Measurements from ENCODE around the gene BNIP5.

BNIP5 gene

GRCh38 chr6:36290668-36291620, 45.7 kb downstream of the BNIP5 start:
- DNase-seq = no peak

DNA sequence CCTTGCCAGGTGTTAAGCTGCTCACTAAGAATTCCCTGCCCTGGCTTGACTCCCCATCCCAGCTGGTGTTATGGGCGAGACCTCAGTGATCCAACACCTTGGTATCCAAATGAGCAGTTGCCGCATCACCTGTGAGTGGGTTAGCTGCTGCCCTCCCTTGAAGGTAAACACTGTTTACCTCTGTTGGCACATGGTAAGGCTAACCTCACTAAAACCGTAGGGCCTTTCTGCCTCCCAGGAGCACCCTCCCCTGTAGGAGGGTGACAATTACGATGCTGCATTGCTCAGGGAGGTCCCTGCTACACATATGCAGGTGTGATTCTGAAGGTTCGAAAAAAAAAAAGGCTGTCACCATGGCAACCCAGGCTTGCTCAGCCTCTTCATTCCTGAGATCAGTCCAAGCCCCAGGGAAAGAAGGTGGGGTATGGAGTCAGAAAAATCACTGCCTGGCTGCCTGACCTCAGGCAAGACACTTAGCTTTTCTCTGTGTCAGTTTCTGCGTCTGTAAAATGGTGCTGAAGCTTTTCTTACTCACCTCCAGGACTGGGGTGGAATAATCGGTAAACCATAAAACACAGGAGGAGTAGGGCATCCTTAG, 47.3 kb downstream of the BNIP5 start:
- DNase-seq = no peak

DNA sequence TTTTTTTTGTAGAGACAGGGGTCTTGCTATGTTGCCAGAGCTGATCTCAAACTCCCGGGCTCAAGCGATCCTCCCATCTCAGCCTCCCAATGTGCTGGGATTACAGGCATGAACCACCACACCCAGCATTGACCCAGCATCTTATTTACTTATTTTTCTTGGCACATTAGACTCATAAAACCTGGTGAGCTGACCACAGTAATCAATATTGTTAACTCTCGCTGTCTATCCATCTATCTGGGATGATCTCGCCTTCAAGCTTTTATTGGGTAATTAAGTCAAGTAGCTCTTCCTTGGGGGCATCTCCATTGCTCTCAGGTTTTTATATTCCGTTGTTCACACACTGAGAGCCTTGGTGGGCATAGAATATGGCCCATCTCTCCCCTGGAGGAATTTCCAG, 49.8 kb downstream of the BNIP5 start:
- no peak for DNase-seq

DNA sequence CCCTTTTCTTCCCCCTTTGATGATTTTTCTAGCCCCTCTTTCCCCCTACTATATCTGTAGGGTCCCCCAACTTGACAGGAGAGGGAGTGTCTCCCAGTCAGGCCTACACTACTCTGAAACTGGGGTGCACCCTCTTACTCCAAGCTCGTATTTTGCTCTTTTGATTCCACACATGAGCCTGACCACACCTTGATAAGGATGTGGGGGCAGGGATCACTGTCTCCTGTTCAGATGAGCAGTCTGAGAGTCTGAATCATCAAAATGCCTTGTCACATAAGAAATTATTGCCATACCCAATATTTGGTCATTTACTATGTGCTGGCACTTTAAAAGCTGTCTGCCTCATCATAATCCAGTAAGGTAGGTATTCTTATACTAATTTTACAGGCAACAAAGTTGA, 50.9 kb downstream of the BNIP5 start:
- DNase-seq = no peak

DNA sequence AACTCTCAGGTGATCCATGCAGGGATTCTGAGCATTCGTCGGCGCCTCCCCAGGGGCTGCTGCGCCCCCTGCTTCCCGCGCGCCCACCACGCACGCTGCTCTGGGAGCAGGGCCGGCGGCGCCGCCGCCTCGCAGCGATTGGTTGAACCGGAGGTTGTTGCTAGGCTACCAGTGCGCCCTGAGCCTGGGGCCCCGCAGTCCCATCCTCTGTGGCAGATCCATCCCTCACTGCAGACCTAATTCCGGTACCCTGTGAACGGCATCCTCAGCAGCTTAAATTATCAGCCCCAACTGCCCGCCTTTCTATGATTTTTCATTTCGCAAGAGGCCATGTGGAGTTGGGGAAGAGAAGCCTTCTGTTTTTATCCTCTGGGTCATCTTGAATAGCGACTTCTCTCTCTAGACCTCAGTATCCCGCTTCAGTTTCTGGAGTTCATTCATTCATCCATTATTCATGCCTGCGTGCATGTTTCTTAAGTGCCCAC, 51.5 kb downstream of the BNIP5 start:
- no peak for DNase-seq

DNA sequence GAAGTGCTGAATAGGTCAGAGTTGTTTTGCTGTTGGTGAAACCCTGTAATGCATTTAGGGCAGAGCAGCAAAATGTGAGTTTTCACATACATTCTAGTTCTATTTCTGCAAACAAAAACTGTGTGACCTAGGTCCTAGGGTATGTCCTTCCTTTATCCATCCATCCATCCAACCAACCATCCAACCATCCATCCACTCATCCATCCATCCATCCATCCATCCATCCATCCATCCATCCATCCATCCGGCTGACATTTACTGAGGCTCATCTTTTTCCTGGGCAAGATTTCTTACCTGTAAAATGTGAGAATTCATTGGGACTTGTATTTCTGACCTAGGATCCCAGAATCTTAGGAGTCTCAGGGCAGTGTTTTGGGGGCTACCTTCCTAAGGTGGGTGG, 52.3 kb downstream of the BNIP5 start:
- DNase-seq = no peak

GRCh38 chr6:36283608-36284007, 53.1 kb downstream of the BNIP5 start:
- DNase-seq = no peak

- DNase-seq = no peak
These were observed 55.7 kb downstream of the BNIP5 start for GRCh38 chr6:36280983-36281382.

DNA sequence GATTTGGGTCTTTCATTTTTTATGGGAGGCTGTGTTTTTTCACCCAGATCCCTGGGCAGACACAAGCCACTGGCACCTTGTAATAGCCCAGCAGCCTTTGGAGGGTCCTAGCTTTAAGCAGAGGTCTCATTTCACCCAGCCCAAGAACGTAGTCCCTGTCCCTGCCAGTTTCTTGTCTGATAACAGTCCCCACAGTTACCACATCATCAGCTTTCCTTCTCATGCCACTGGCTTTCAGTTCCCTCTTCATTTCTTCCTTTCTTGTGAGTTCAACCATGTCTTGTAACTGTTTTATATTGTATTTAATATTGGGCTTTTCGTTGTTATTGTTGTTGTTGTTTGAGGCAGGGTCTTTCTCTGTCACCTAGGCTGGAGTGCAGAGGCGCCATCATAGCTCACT, 56.2 kb downstream of the BNIP5 start:
- no peak for DNase-seq

DNA sequence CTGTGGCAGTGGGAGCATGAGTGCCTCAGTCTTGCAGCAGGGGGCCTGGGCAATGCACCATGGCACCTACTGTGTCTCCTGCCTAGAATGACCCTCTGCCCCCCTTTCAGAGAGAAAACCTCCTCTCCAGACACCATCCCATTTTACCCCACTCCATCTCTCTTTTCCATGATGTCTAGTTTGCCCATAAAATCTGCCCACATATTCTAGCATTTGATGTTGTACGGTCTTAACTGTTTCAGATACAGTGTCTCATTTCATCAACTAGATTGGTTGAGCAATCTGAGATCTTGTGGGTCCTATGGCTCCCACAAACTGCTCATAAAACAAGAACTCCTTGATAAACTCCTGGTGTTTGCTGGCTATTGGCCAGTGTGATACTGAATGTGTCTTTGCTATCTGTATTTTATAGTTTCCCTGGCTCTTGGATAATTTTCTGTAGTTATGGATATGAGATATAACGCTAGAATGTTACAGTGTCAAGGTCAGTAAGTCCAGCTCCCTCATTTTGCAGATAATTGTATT, 58.7 kb downstream of the BNIP5 start:
- DNase-seq = no peak

- DNase-seq = no peak
These were observed 59.8 kb downstream of the BNIP5 start for GRCh38 chr6:36276581-36277536.

DNA sequence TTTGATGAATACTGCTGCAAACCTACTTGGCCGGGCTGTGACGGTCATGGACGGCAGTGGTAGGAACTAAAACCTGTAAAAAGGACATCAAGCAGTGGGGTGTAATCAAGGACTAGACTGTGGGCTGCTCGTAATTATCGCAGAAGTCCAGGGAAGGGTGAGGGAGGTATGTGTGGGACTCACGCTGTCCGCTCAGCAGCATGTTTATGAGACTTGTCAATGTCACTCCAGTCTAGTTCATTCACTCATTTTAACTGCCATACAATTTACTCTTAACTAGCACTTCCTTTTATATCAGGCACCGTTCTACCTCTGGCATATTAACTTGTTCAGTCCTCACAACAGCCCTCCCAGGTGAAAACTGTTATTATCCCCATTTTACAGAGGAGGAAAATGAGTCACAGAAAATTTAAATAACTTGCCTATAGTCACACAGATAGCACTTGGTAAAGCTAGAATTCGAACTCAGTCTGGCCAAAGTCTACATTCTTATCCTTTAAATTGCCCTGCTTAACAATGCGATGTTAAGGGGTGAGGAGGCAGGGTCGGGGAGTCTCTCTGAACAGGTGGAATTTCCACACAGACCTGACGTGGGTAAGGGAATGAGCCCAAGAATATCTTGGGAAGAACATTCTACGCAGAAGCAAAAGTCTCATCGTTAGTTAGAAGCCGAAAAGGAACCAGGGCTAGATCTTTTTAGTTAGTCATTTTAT, 62.7 kb downstream of the BNIP5 start:
- no peak for DNase-seq

- no peak for DNase-seq
These were observed 63.6 kb downstream of the BNIP5 start for GRCh38 chr6:36273067-36273466.

DNA sequence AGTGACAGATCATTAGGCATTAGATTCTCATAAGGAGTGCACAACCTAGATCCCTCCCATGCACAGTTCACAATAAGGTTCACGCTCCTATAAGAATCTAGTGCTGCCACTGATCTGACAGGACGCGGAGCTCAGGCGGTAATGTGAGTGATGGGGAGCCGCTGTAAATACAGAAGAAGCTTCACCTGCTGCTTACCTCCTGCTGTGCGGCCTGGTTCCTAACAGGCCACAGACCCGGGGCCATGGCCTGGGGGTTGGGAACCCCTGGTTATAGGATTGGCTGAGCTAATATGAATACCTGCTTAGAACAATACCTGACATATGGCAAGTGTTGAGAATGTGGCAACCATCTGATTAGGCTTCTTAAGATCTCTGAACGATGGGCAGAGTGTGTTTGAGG, 64.5 kb downstream of the BNIP5 start:
- DNase-seq = no peak

DNA sequence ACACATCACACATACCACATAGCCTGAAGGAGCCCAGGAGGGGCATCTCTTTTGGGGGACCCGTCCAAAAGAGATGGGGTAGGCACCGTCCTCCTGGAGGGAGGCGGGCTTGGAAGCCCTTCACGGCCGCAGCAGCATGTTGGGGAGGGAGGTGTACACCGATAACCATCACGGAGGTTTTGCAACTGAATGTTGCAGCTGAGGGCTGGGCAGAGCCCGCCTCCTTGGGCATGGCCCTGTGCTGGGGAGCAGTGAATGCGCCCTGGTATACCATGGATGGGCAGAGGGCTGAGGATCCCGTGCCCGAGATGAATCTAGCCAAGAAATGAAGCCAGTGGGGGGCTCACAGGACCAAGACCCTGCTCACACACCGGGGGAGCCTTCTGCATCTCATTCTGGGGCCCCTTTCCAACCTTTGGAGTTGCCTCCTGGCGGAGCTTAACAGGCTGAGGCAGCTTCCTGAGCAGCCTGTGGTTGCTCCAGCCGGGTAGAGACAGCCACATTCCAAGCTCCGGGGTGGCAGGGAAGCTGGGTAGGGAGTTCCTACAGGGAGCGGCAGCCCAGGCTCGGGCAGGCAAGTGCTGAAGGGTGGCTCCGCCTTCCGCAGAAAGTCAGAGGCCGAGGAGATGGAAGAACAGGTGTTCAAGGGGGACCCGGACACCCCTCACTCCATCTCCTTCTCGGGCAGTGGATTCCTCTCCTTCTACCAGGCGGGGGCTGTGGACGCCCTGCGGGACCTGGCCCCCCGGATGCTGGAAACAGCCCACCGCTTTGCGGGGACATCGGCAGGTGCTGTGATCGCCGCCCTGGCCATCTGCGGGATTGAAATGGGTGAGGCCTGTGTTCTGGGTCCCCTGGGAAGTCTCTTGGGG, 66.6 kb downstream of the BNIP5 start, which contains the start of gene PNPLA1:
Gene PNPLA1 (plus strand): TSS at position 227 of the 872 bp plus-strand sequence. CDS start 400 bp downstream, at position 627.
- DNase-seq = no peak

GRCh38 chr6:36268478-36269275, 68.0 kb downstream of the BNIP5 start:
- DNase-seq = no peak

DNA sequence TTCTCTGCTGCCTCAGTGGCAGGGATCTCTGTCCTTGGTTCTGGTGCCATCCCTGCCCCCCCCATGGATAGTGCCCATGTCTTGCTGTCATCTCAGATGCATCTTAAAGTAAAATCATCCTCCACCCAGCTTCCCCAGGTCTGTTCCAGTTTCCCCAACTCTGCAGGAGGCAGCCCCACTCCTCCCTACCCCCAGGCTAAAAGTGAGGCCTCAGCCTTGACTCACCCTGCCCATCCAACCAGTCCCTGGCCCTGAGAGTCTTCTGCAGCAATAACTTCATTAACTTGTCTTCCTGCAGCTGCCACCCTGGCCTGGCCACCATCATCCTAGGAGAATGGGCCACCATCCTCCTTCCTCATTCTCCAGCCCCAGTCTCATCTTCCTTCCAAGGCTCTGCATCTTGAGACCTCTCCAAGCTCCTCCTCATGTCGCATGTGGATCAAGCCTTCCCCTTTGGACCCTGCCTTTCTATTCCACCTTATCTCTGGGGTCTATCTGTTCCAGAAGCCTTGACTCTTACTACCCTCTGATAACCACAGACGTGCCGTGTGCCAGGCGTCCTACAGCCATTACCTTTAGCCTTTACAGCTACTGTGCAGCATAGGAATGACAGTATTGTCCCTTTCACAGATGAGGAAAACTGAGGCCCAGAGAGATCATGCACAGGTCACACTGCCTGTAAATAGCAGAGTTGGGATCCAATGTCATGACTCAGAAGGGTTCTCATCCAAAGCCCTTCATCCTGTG, 68.8 kb downstream of the BNIP5 start:
- no peak for DNase-seq

DNA sequence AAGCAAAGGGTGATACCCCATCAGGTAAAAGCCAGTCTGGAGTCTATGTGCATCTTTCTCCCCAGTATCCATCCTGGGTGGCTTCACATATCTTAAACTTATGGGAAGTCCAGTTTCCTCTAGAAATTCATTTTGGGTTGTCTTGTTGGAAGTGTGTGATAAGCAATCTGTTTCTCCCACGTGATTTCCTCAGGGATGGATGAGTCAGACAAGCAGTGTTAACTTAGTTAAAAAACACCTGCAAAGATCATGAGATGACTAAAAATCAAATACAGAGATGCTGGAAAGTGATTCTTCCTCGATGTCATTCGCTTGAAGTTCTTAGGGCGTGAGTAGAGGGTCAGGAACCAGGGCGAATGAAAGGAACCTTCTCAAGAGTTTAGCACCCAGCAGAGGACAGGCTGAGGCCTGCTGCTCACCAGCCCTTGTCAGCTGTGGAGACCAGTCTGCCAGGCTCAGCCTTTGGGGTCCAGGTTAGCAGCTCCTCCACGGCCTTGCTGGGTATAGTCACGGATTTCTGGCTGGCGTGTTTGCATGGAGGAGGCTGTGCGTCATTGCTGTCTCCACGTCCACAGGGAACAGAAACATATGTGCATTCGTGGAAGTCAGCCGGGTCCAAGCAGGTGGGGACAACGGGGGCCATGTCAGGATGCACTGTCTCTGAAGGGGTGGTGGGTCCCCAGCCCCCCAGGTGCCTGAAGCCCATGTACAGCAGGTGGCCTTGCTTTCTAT, 69.6 kb downstream of the BNIP5 start:
- DNase-seq = no peak

All from activated effector memory CD4-positive, alpha-beta T cell treated with anti-CD3 and anti-CD28 coated beads, Interleukin-2, amount 50 U/mL, for 16 hours (primary cell).